ENCODE data around the gene PDGFD.

PDGFD gene

GRCh38 chr11:103935219-103935618 is 228.7 kb downstream of the PDGFD start:
- ATAC-seq (ENCODE audit: low read depth), result no peak
- H3K4me1 ChIP-seq (ENCODE audit: insufficient read depth, poor library complexity, severe bottlenecking), result peaks cover 5% of the 10 kb centered on the region
- no peaks in the 10 kb centered on the region for H3K27me3 ChIP-seq (ENCODE audit: insufficient read depth, poor library complexity, severe bottlenecking)

GRCh38 chr11:103929170-103929903 is 234.6 kb downstream of the PDGFD start:
- no peak overlapping the region for H3K27ac ChIP-seq (ENCODE audit: poor library complexity, severe bottlenecking)
- no peak for DNase-seq (ENCODE audit: low spot score)

More at GRCh38 chr11:103935219-103935618, 228.7 kb downstream of the PDGFD start:
- no peaks in the 10 kb centered on the region for H3K36me3 ChIP-seq (ENCODE audit: low read depth)
- no peak overlapping the region for H3K4me3 ChIP-seq (ENCODE audit: severe bottlenecking)
- DNase-seq (ENCODE audit: low spot score), result no peak
- no peak overlapping the region for H3K27ac ChIP-seq (ENCODE audit: poor library complexity, severe bottlenecking)
- H3K9me3 ChIP-seq (ENCODE audit: severe bottlenecking), result no peaks in the 10 kb centered on the region
- TF ChIP-seq CTCF (IDR thresholded peaks at IDR 0.05; ENCODE audit: poor library complexity, severe bottlenecking), result no peak

GRCh38 chr11:103928802-103929161 is 235.2 kb downstream of the PDGFD start:
- no peak for TF ChIP-seq CTCF (IDR thresholded peaks at IDR 0.05; ENCODE audit: poor library complexity, severe bottlenecking)
- Histone ChIP-seq H3K4me3 (ENCODE audit: severe bottlenecking) (no peak overlapping the region), H3K27me3 (ENCODE audit: insufficient read depth, poor library complexity, severe bottlenecking) (no peaks in the 10 kb centered on the region), H3K36me3 (ENCODE audit: low read depth) (no peaks in the 10 kb centered on the region), H3K4me1 (ENCODE audit: insufficient read depth, poor library complexity, severe bottlenecking) (no peaks in the 10 kb centered on the region), H3K27ac (ENCODE audit: poor library complexity, severe bottlenecking) (no peak overlapping the region), H3K9me3 (ENCODE audit: severe bottlenecking) (no peaks in the 10 kb centered on the region)
- DNase-seq (ENCODE audit: low spot score), result no peak
- no peak for ATAC-seq (ENCODE audit: low read depth)

More at GRCh38 chr11:103929170-103929903, 234.6 kb downstream of the PDGFD start:
- Histone ChIP-seq H3K9me3 (ENCODE audit: severe bottlenecking) (no peaks in the 10 kb centered on the region), H3K4me1 (ENCODE audit: insufficient read depth, poor library complexity, severe bottlenecking) (no peaks in the 10 kb centered on the region), H3K27me3 (ENCODE audit: insufficient read depth, poor library complexity, severe bottlenecking) (no peaks in the 10 kb centered on the region), H3K4me3 (ENCODE audit: severe bottlenecking) (no peak overlapping the region), H3K36me3 (ENCODE audit: low read depth) (no peaks in the 10 kb centered on the region)
- no peak for ATAC-seq (ENCODE audit: low read depth)
- TF ChIP-seq CTCF (IDR thresholded peaks at IDR 0.05; ENCODE audit: poor library complexity, severe bottlenecking), result no peak

GRCh38 chr11:103928040-103928801 is 235.7 kb downstream of the PDGFD start:
- Histone ChIP-seq H3K4me3 (ENCODE audit: severe bottlenecking) (no peak overlapping the region), H3K27me3 (ENCODE audit: insufficient read depth, poor library complexity, severe bottlenecking) (no peaks in the 10 kb centered on the region), H3K27ac (ENCODE audit: poor library complexity, severe bottlenecking) (no peak overlapping the region), H3K4me1 (ENCODE audit: insufficient read depth, poor library complexity, severe bottlenecking) (peaks cover 3% of the 10 kb centered on the region), H3K36me3 (ENCODE audit: low read depth) (no peaks in the 10 kb centered on the region), H3K9me3 (ENCODE audit: severe bottlenecking) (no peaks in the 10 kb centered on the region)
- no peak for TF ChIP-seq CTCF (IDR thresholded peaks at IDR 0.05; ENCODE audit: poor library complexity, severe bottlenecking)
- ATAC-seq (ENCODE audit: low read depth) (no peak), DNase-seq (ENCODE audit: low spot score) (no peak)
